HG03442 (cell line): ENCODE measurements around the gene RMND1.
A peak's percentile ranks its signal among the peaks of the same experiment; 100 is the strongest.
"Not testable (repeated sequence)": the region's sequence is repeated elsewhere in the genome, so short reads cannot be mapped to it uniquely, and the experiment has no call there.

Experiments
- ATAC-seq: cut with Tn5 transposase; IDR thresholded peaks from one replicate; pipeline ENCODE4 v1.9.1; 2021; ENCODE audit warnings: mild to moderate bottlenecking, moderate library complexity; ENCODE audit not compliant: unreplicated experiment

RMND1 gene

GRCh38 chr6:151388997-151389617, 62.8 kb downstream of the RMND1 start:
- no peak for ATAC-seq

GRCh38 chr6:151388236-151388635, 63.7 kb downstream of the RMND1 start:
- no peak for ATAC-seq

- ATAC-seq, result no peak
Measured at GRCh38 chr6:151387175-151387970, 64.6 kb downstream of the RMND1 start.

GRCh38 chr6:151385177-151385576, 66.7 kb downstream of the RMND1 start:
- ATAC-seq, result peak; percentile 25

- no peak for ATAC-seq
Measured at GRCh38 chr6:151384151-151384550, 67.8 kb downstream of the RMND1 start.

GRCh38 chr6:151382631-151383030, 69.3 kb downstream of the RMND1 start:
- not testable (repeated sequence) for ATAC-seq

GRCh38 chr6:151381722-151382121, 70.2 kb downstream of the RMND1 start:
- ATAC-seq, result no peak

- ATAC-seq, result peak; percentile 14
Measured at GRCh38 chr6:151380848-151381205, 71.1 kb downstream of the RMND1 start.

GRCh38 chr6:151379933-151380847, 71.7 kb downstream of the RMND1 start:
- ATAC-seq, result peak; percentile 49

- no peak for ATAC-seq
Measured at GRCh38 chr6:151377095-151377494, 74.8 kb downstream of the RMND1 start.

- peak; percentile 43 for ATAC-seq
Measured at GRCh38 chr6:151376440-151376839, 75.5 kb downstream of the RMND1 start.

GRCh38 chr6:151375833-151376232, 76.1 kb downstream of the RMND1 start:
- ATAC-seq, result no peak

GRCh38 chr6:151374036-151374683, 77.8 kb downstream of the RMND1 start:
- ATAC-seq, result no peak

GRCh38 chr6:151372164-151372563, 79.8 kb downstream of the RMND1 start:
- no peak for ATAC-seq

GRCh38 chr6:151370509-151371078, 81.3 kb downstream of the RMND1 start:
- ATAC-seq, result no peak

- ATAC-seq, result no peak
Measured at GRCh38 chr6:151365233-151365632, 86.7 kb downstream of the RMND1 start.

GRCh38 chr6:151359486-151359885, 92.4 kb downstream of the RMND1 start:
- ATAC-seq, result no peak

- ATAC-seq, result no peak
Measured at GRCh38 chr6:151358475-151358874, 93.5 kb downstream of the RMND1 start.

- no peak for ATAC-seq
Measured at GRCh38 chr6:151357758-151358436, 94.0 kb downstream of the RMND1 start.

GRCh38 chr6:151356983-151357382, 94.9 kb downstream of the RMND1 start:
- ATAC-seq, result not testable (repeated sequence)
